HUDEP-2 (cell line): ENCODE measurements around the gene TTC28.

ENCODE experiments used
- DNase-seq, 76 experiments: peaks; one replicate each; lab custom pipeline; 2025; ENCODE audit not compliant: unreplicated experiment in 76 of 76; lab: John Stamatoyannopoulos, UW

Gene TTC28

GRCh38 chr22:28019360-28019759 is 660.3 kb downstream of the TTC28 start:
- no peak for DNase-seq

- DNase-seq = no peak
Observed at GRCh38 chr22:28018461-28018927, 661.1 kb downstream of the TTC28 start.

GRCh38 chr22:28017859-28018258 is 661.8 kb downstream of the TTC28 start:
- no peak for DNase-seq

GRCh38 chr22:28017558-28017820 is 662.2 kb downstream of the TTC28 start:
- no peak for DNase-seq

- no peak for DNase-seq
Observed at GRCh38 chr22:28016781-28017557, 662.7 kb downstream of the TTC28 start.

- DNase-seq = no peak
Observed at GRCh38 chr22:28015676-28016601, 663.7 kb downstream of the TTC28 start.

GRCh38 chr22:28015046-28015425 is 664.6 kb downstream of the TTC28 start:
- DNase-seq = no peak

GRCh38 chr22:28014211-28015045 is 665.2 kb downstream of the TTC28 start:
- no peak for DNase-seq

GRCh38 chr22:28013611-28014010 is 666.0 kb downstream of the TTC28 start:
- DNase-seq = no peak

GRCh38 chr22:28012832-28013460 is 666.7 kb downstream of the TTC28 start:
- no peak for DNase-seq

GRCh38 chr22:28009272-28009827 is 670.3 kb downstream of the TTC28 start:
- DNase-seq = peak in 56 of 76 experiments; percentile 3 to 67 (median 42)

- no peak for DNase-seq
Observed at GRCh38 chr22:28008649-28009048, 671.0 kb downstream of the TTC28 start.

GRCh38 chr22:28008056-28008455 is 671.6 kb downstream of the TTC28 start:
- no peak for DNase-seq

- DNase-seq = no peak
Observed at GRCh38 chr22:28006271-28006670, 673.4 kb downstream of the TTC28 start.

GRCh38 chr22:28005513-28005912 is 674.1 kb downstream of the TTC28 start:
- no peak for DNase-seq

- no peak for DNase-seq
Observed at GRCh38 chr22:28004021-28004420, 675.6 kb downstream of the TTC28 start.

GRCh38 chr22:28002863-28003565 is 676.6 kb downstream of the TTC28 start:
- DNase-seq = no peak

GRCh38 chr22:28002181-28002700 is 677.4 kb downstream of the TTC28 start:
- DNase-seq = no peak

GRCh38 chr22:28001171-28001835 is 678.3 kb downstream of the TTC28 start:
- DNase-seq = no peak
